Esophagus muscularis mucosa (tissue), 4 donors: ENCODE measurements around the gene TRIM2. TPM values are rescaled to one million over a fixed set of nuclear protein-coding genes. Genes with fewer than 3 reads are reported as not detected.

ENCODE experiments used
- DNase-seq: peaks from one replicate; pipeline ENCODE4 v3.0.0-alpha.2; 2017; ENCODE audit errors: extremely low spot score
- H3K27ac ChIP-seq, 4 donors: fragments of 200-600 bp; sonication (generic); replicated peaks in 1 of 4; 1 replicate in 3 of 4; 2 replicates in 1 of 4; pipeline ENCODE4 v1.5.1; 2016 to 2019; ENCODE audit warnings: mild to moderate bottlenecking in 1 of 4
- H3K27me3 ChIP-seq, 4 donors: fragments of 200-600 bp; sonication (generic); one replicate each; pipeline versions ENCODE4 v1.5.1 to v1.6.0; 2016 to 2019
- H3K36me3 ChIP-seq, 4 donors: fragments of 200-600 bp; sonication (generic); one replicate each; pipeline ENCODE4 v1.5.1; 2016 to 2019
- H3K4me1 ChIP-seq, 4 donors: fragments of 200-600 bp; sonication (generic); one replicate each; pipeline ENCODE4 v1.5.1; 2016 to 2019
- H3K4me3 ChIP-seq, 4 donors: fragments of 200-600 bp; sonication (generic); 1 replicate in 2 of 4; 2 replicates in 2 of 4; pipeline ENCODE4 v1.5.1; 2016 to 2019; ENCODE audit warnings: mild to moderate bottlenecking in 4 of 4, moderate library complexity in 1 of 4
- H3K9me3 ChIP-seq, 4 donors: fragments of 200-600 bp; sonication (generic); 1 replicate in 3 of 4; 2 replicates in 1 of 4; pipeline ENCODE4 v1.5.1; 2016 to 2019
- CTCF ChIP-seq, 3 experiments: fragments of 200-600 bp in 2 of 3; fragments of 450-650 bp in 1 of 3; sonication (generic) in 2 of 3; IDR thresholded peaks; one replicate each; pipeline ENCODE4 v1.5.1; 2017 to 2019; ENCODE audit warnings: antibody characterized with exemption in 3 of 3, mild to moderate bottlenecking in 2 of 3, moderate library complexity in 1 of 3
- EP300 ChIP-seq: sonication (generic); formaldehyde crosslinking; IDR thresholded peaks from one replicate; pipeline ENCODE4 v1.6.1; 2017; ENCODE audit warnings: antibody characterized with exemption
- POLR2A ChIP-seq: fragments of 450-650 bp; IDR thresholded peaks from one replicate; pipeline ENCODE4 v1.6.1; 2017; ENCODE audit warnings: antibody characterized with exemption, moderate library complexity, mild to moderate bottlenecking, low read depth
- POLR2AphosphoS5 ChIP-seq, 2 donors: sonication (generic); formaldehyde crosslinking; IDR thresholded peaks; one replicate each; pipeline ENCODE4 v1.6.1; 2017; ENCODE audit warnings: antibody characterized with exemption in 2 of 2
- WGBS: methylation state at CpG from one replicate; pipeline ENCODE4 v1.1.5; 2018; 5-methylcytosine and 5-hydroxymethylcytosine counted together
- intact Hi-C: fragments of 100-400 bp; cut with DNase I; formaldehyde crosslinking; loops from one replicate; pipeline ENCODE4 v1.15.1; 2023
- total RNA-seq, 4 donors: library from RNA; depleted of rRNA; stranded (reverse); fragments of >200 nt; gene quantifications; one replicate each; pipeline versions ENCODE4 v1.1.0 to v1.2.1, GENCODE V29; 2016

Gene TRIM2
- total RNA-seq, 4 donors from 2014 or later: 28.3 to 36.9 (median 30.4) TPM

- H3K9me3 ChIP-seq: no peaks in the 10 kb centered on the region
- H3K36me3 ChIP-seq: peaks cover 0 to 12% (median 4%) of the 10 kb centered on the region in 4 donors
- no peaks in the 10 kb centered on the region for H3K27me3 ChIP-seq
- no peak overlapping the region for H3K27ac ChIP-seq
- peak; percentile 64 for DNase-seq
- peaks cover 5 to 38% (median 24%) of the 10 kb centered on the region in 4 donors for H3K4me1 ChIP-seq
- whole genome bisulfite sequencing: 93% methylated on average over 5 of the region's 7 CpGs
- H3K4me3 ChIP-seq: no peak overlapping the region
- no peak for TF ChIP-seq CTCF (IDR thresholded peaks at IDR 0.05)
- no peak for TF ChIP-seq EP300
- TF ChIP-seq POLR2A: no peak
- no peak for TF ChIP-seq POLR2AphosphoS5 (IDR thresholded peaks at IDR 0.05)
- intact Hi-C loops: no loop called here
Observed at GRCh38 chr4:153267890-153268289, 63.6 kb downstream of the TRIM2 start.

GRCh38 chr4:153268295-153268694 is 64.1 kb downstream of the TRIM2 start:
- H3K36me3 ChIP-seq: peaks cover 0 to 12% (median 4%) of the 10 kb centered on the region in 4 donors
- H3K9me3 ChIP-seq: no peaks in the 10 kb centered on the region
- intact Hi-C loops: no loop called here
- H3K27me3 ChIP-seq: no peaks in the 10 kb centered on the region
- TF ChIP-seq CTCF (IDR thresholded peaks at IDR 0.05): no peak
- no peak for TF ChIP-seq POLR2A
- no peak for TF ChIP-seq EP300
- no peak for TF ChIP-seq POLR2AphosphoS5 (IDR thresholded peaks at IDR 0.05)
- WGBS: 64% methylated on average over 4 of the region's 4 CpGs
- H3K4me3 ChIP-seq: no peak overlapping the region
- DNase-seq: no peak
- peak overlapping the region in 1 of 4 donors; percentile 39 for H3K27ac ChIP-seq
- peaks cover 5 to 38% (median 24%) of the 10 kb centered on the region in 4 donors for H3K4me1 ChIP-seq

GRCh38 chr4:153269218-153269990 is 65.2 kb downstream of the TRIM2 start:
- TF ChIP-seq EP300 (no peak), CTCF (IDR thresholded peaks at IDR 0.05) (no peak), POLR2AphosphoS5 (IDR thresholded peaks at IDR 0.05) (no peak), POLR2A (no peak)
- Histone ChIP-seq H3K27me3 (no peaks in the 10 kb centered on the region), H3K27ac (no peak overlapping the region), H3K36me3 (peaks cover 0 to 12% (median 4%) of the 10 kb centered on the region in 4 donors), H3K4me3 (no peak overlapping the region), H3K4me1 (peaks cover 5 to 38% (median 24%) of the 10 kb centered on the region in 4 donors), H3K9me3 (no peaks in the 10 kb centered on the region)
- intact Hi-C loops: no loop called here
- no peak for DNase-seq
- 95% methylated on average over 5 of the region's 5 CpGs for WGBS

GRCh38 chr4:153270361-153270760 is 66.1 kb downstream of the TRIM2 start:
- peaks cover 0 to 12% (median 4%) of the 10 kb centered on the region in 4 donors for H3K36me3 ChIP-seq
- intact Hi-C loops: no loop called here
- WGBS: 91% methylated on average over 6 of the region's 6 CpGs

More at GRCh38 chr4:153270361-153270760, 66.1 kb downstream of the TRIM2 start:
- no peak overlapping the region for H3K27ac ChIP-seq
- TF ChIP-seq POLR2AphosphoS5 (IDR thresholded peaks at IDR 0.05) (no peak), CTCF (IDR thresholded peaks at IDR 0.05) (no peak)
- H3K4me3 ChIP-seq: no peak overlapping the region
- no peaks in the 10 kb centered on the region for H3K27me3 ChIP-seq
- H3K4me1 ChIP-seq: peaks cover 5 to 43% (median 24%) of the 10 kb centered on the region in 4 donors
- H3K9me3 ChIP-seq: no peaks in the 10 kb centered on the region
- DNase-seq: peak; percentile 86
